Measurements from ENCODE around the gene HOXD9.

- TF ChIP-seq CTCF (conservative IDR thresholded peaks at IDR 0.05; ENCODE audit: low read depth, low read length), result no peak
- no peak for TF ChIP-seq EZH2 (IDR thresholded peaks at IDR 0.05; ENCODE audit: low read length, unreplicated experiment)
These were observed 27.0 kb downstream of the HOXD9 start for GRCh38 chr2:176149481-176149938.

All from PC-3 (cell line).